ENCODE results near the gene UBE2D2. TPM values are rescaled to one million over a fixed set of nuclear protein-coding genes. Genes with fewer than 3 reads are reported as not detected.

The UBE2D2 gene
- total RNA-seq, 1 experiment from 2014 or later, result 193 TPM

DNA sequence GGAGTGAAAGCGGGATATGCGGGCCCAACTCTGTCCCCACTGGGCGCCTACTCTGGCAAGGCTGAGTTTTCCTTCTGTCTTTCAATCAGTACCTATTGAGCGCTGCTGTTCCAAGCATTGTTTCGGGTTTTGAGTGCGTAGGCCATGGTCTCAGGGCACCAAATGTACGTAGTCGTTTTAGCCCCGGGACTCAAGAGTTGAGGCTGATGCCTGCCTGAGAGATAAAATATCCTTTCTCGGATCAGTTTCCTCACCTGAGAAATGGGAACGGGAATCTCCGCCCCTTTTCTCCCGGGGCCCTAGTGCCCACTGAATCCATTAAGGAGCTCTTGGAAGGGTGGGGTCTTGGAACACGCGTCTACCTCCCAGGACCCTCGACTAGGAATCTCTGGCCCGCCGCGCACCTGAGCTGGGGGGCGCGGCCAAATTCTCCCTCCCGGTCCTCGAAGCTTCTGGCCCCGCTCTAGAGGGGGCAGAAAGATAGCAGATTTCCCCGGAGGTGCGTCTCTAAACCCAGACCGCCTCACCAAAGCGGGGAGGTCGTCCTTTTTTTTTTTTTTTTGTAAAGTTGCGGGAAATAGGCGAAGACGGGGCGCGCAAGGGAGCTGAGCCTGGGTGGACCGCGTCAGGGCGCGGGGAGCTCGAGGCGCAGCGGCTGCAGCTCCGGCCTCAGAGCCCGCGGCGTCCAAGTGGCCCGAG is 86.5 kb downstream of the UBE2D2 start:
- peaks cover 49% of the 10 kb centered on the region for H3K4me1 Mint-ChIP-seq (ENCODE audit: low read depth, unreplicated experiment)

DNA sequence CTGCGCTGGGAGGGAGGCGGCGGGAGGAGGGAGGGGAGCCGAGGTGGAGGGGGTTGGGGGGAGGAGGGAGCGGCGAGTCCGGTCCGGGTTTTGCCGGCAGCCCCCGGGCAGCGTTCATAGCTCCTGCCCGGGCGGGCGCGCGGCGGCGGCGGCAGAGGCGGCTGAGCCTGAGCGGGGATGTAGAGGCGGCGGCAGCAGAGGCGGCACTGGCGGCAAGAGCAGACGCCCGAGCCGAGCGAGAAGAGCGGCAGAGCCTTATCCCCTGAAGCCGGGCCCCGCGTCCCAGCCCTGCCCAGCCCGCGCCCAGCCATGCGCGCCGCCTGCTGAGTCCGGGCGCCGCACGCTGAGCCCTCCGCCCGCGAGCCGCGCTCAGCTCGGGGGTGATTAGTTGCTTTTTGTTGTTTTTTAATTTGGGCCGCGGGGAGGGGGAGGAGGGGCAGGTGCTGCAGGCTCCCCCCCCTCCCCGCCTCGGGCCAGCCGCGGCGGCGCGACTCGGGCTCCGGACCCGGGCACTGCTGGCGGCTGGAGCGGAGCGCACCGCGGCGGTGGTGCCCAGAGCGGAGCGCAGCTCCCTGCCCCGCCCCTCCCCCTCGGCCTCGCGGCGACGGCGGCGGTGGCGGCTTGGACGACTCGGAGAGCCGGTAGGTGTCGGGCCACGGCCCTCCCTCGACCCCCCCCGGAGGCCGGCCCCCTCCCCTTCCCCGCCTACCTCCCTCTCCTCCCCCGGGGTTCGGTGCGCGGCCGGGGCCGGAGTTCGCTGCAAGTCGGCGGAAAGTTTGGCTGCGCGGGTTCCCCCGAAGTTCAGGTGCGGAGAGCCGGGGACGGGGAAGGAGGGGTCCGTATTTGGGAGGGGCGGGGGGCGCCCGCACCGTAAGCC is 87.3 kb downstream of the UBE2D2 start, which contains the start of gene CXXC5:
Gene CXXC5 (plus strand): TSS at position 145 of the 877 bp plus-strand sequence. CDS start 32,175 bp downstream, outside the sequence.
- H3K9me3 Mint-ChIP-seq (ENCODE audit: unreplicated experiment), result no peaks in the 10 kb centered on the region
- ChIA-PET CTCF (interaction anchor here (0.6 to 3.8 kb wide), 9 partner anchors 10 to 321 kb away, joined by 3 to 29 read pairs (median 7); partner anchors contain the start of gene UBE2D2), POLR2A (interaction anchor here (0.6 to 1.6 kb wide), 11 partner anchors 10 to 306 kb away, joined by 3 to 16 read pairs (median 4); partner anchors contain the start of gene UBE2D2)
- intact Hi-C loops (cut with micrococcal nuclease; ENCODE audit: unreplicated experiment), result loop anchor here (10.0 kb wide), 1 partner anchor 456 kb away; no protein-coding TSS in a partner anchor
- DNase-seq, result peak; percentile 88 to 90
- Histone ChIP-seq H3K9me3 (no peaks in the 10 kb centered on the region), H3K27me3 (replicated peaks; ENCODE audit: control insufficient read depth, insufficient read depth, low read length) (no peaks in the 10 kb centered on the region), H3K4me1 (peaks cover 58% of the 10 kb centered on the region), H3K4me3 (ENCODE audit: low read depth, low read length) (peak within 1 kb of the TSS; percentile 91), H3K36me3 (ENCODE audit: control insufficient read depth, insufficient read depth, low read length) (no peaks in the 10 kb centered on the region)
- no peaks in the 10 kb centered on the region for H3K27me3 Mint-ChIP-seq (ENCODE audit: insufficient read depth, unreplicated experiment)
- no peak within 1 kb of the TSS for H3K27ac Mint-ChIP-seq (ENCODE audit: unreplicated experiment)
- BruUV-seq (replicated peaks), result no TSS peak
- peaks cover 32% of the 10 kb centered on the region for H3K36me3 Mint-ChIP-seq (ENCODE audit: insufficient read depth, unreplicated experiment)
- TF ChIP-seq, protein P1, sequence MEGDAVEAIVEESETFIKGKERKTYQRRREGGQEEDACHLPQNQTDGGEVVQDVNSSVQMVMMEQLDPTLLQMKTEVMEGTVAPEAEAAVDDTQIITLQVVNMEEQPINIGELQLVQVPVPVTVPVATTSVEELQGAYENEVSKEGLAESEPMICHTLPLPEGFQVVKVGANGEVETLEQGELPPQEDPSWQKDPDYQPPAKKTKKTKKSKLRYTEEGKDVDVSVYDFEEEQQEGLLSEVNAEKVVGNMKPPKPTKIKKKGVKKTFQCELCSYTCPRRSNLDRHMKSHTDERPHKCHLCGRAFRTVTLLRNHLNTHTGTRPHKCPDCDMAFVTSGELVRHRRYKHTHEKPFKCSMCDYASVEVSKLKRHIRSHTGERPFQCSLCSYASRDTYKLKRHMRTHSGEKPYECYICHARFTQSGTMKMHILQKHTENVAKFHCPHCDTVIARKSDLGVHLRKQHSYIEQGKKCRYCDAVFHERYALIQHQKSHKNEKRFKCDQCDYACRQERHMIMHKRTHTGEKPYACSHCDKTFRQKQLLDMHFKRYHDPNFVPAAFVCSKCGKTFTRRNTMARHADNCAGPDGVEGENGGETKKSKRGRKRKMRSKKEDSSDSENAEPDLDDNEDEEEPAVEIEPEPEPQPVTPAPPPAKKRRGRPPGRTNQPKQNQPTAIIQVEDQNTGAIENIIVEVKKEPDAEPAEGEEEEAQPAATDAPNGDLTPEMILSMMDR (IDR thresholded peaks at IDR 0.05; ENCODE audit: insufficient read depth in 1 of 2, low read depth in 1 of 2, low read length in 1 of 2, severe bottlenecking in 1 of 2, unreplicated experiment in 1 of 2), result no peak
- peaks cover 48% of the 10 kb centered on the region for H3K4me1 Mint-ChIP-seq (ENCODE audit: low read depth, unreplicated experiment)
- H3K4me3 Mint-ChIP-seq (ENCODE audit: unreplicated experiment), result peak within 1 kb of the TSS; percentile 93

More for the DNA sequence above, 86.5 kb downstream of the UBE2D2 start:
- intact Hi-C loops (cut with micrococcal nuclease; ENCODE audit: unreplicated experiment), result loop anchor here (10.0 kb wide), 1 partner anchor 457 kb away; no protein-coding TSS in a partner anchor
- ChIA-PET CTCF (interaction anchor here (0.6 to 3.8 kb wide), 8 partner anchors 9 to 322 kb away, joined by 3 to 29 read pairs (median 7); partner anchors contain the start of gene UBE2D2), POLR2A (interaction anchor here (0.8 to 1.6 kb wide), 10 partner anchors 9 to 118 kb away, joined by 3 to 16 read pairs (median 4); partner anchors contain the start of gene UBE2D2)
- no peak for DNase-seq
- Mint-ChIP-seq H3K36me3 (ENCODE audit: insufficient read depth, unreplicated experiment) (peaks cover 38% of the 10 kb centered on the region), H3K27me3 (ENCODE audit: insufficient read depth, unreplicated experiment) (no peaks in the 10 kb centered on the region), H3K9me3 (ENCODE audit: unreplicated experiment) (no peaks in the 10 kb centered on the region), H3K27ac (ENCODE audit: unreplicated experiment) (no peak overlapping the region), H3K4me3 (ENCODE audit: unreplicated experiment) (peak overlapping the region; percentile 93)
- Histone ChIP-seq H3K36me3 (ENCODE audit: control insufficient read depth, insufficient read depth, low read length) (no peaks in the 10 kb centered on the region), H3K9me3 (no peaks in the 10 kb centered on the region), H3K27me3 (replicated peaks; ENCODE audit: control insufficient read depth, insufficient read depth, low read length) (no peaks in the 10 kb centered on the region), H3K4me3 (ENCODE audit: low read depth, low read length) (peak overlapping the region; percentile 91), H3K4me1 (peaks cover 58% of the 10 kb centered on the region)
- TF ChIP-seq, protein P1 (IDR thresholded peaks at IDR 0.05; ENCODE audit: insufficient read depth in 1 of 2, low read depth in 1 of 2, low read length in 1 of 2, severe bottlenecking in 1 of 2, unreplicated experiment in 1 of 2), result no peak
- BruUV-seq (replicated peaks), result TSS peak; percentile 13
